Liver (tissue), 9 donors: ENCODE results near the gene AJAP1. TPM values are rescaled to one million over a fixed set of nuclear protein-coding genes. Genes with fewer than 3 reads are reported as not detected.

Experiments used
- DNase-seq: peaks from one replicate; pipeline ENCODE4 v3.0.0-alpha.2; 2017; ENCODE audit warnings: low spot score
- H3K27ac ChIP-seq, 2 donors: one replicate each; pipeline ENCODE4 v1.7.0; 2013; ENCODE audit warnings: inconsistent platforms in 2 of 2, low read length in 2 of 2, control low read depth in 1 of 2, low read depth in 1 of 2, mild to moderate bottlenecking in 1 of 2
- H3K27me3 ChIP-seq, 4 donors: one replicate each; pipeline versions ENCODE4 v1.6.1 to v1.7.0; 2013; ENCODE audit warnings: low read length in 3 of 4, inconsistent platforms in 1 of 4, mild to moderate bottlenecking in 1 of 4, moderate library complexity in 1 of 4; ENCODE audit not compliant: control insufficient read depth in 4 of 4, insufficient read depth in 4 of 4
- H3K36me3 ChIP-seq, 4 donors: one replicate each; pipeline versions ENCODE4 v1.6.1 to v1.7.0; 2013; ENCODE audit warnings: low read length in 3 of 4, mild to moderate bottlenecking in 3 of 4, low read depth in 1 of 4, moderate library complexity in 1 of 4; ENCODE audit not compliant: control insufficient read depth in 4 of 4, insufficient read depth in 3 of 4
- H3K4me1 ChIP-seq, 4 donors: one replicate each; pipeline versions ENCODE4 v1.6.1 to v1.7.0; 2013; ENCODE audit warnings: low read length in 3 of 4, mild to moderate bottlenecking in 3 of 4, moderate library complexity in 1 of 4; ENCODE audit not compliant: control insufficient read depth in 4 of 4, insufficient read depth in 4 of 4
- H3K4me3 ChIP-seq, 3 donors: one replicate each; pipeline versions ENCODE4 v1.6.1 to v1.7.0; 2013; ENCODE audit warnings: low read length in 3 of 3, control low read depth in 1 of 3, low read depth in 1 of 3, mild to moderate bottlenecking in 1 of 3
- H3K9ac ChIP-seq, 2 donors: one replicate each; pipeline ENCODE4 v1.7.0; 2013; ENCODE audit warnings: low read length in 2 of 2, mild to moderate bottlenecking in 2 of 2, moderate library complexity in 2 of 2, control low read depth in 1 of 2, low read depth in 1 of 2
- H3K9me3 ChIP-seq, 4 donors: one replicate each; pipeline versions ENCODE4 v1.6.1 to v1.7.0; 2013; ENCODE audit warnings: low read length in 3 of 4; ENCODE audit not compliant: control insufficient read depth in 4 of 4
- EGR1 ChIP-seq, 2 donors: IDR thresholded peaks; 2 replicates each; pipeline ENCODE4 v1.6.1; 2016 to 2018; ENCODE audit warnings: antibody characterized with exemption in 2 of 2, low read depth in 2 of 2
- FOXA1 ChIP-seq: IDR thresholded peaks from 2 replicates; pipeline ENCODE4 v1.6.1; 2016; ENCODE audit warnings: antibody characterized with exemption
- FOXA2 ChIP-seq: IDR thresholded peaks from 2 replicates; pipeline ENCODE4 v1.6.1; 2016; ENCODE audit warnings: antibody characterized with exemption
- GABPA ChIP-seq, 2 donors: IDR thresholded peaks in 1 of 2; conservative IDR thresholded peaks in 1 of 2; 2 replicates each; pipeline ENCODE4 v1.6.1; 2016; ENCODE audit warnings: antibody characterized with exemption in 2 of 2, mild to moderate bottlenecking in 1 of 2, moderate library complexity in 1 of 2
- HNF4A ChIP-seq, 2 donors: conservative IDR thresholded peaks; 2 replicates each; pipeline ENCODE4 v1.6.1; 2016; ENCODE audit warnings: antibody characterized with exemption in 2 of 2, mild to moderate bottlenecking in 2 of 2
- HNF4G ChIP-seq: IDR thresholded peaks from 2 replicates; pipeline ENCODE4 v1.6.1; 2016; ENCODE audit warnings: antibody characterized with exemption
- JUND ChIP-seq, 2 donors: IDR thresholded peaks; 2 replicates each; pipeline ENCODE4 v1.6.1; 2016; ENCODE audit warnings: antibody characterized with exemption in 2 of 2
- NR2F2 ChIP-seq: IDR thresholded peaks from 2 replicates; pipeline ENCODE4 v1.6.1; 2016; ENCODE audit warnings: antibody characterized with exemption
- RAD21 ChIP-seq, 2 donors: IDR thresholded peaks; 2 replicates each; pipeline ENCODE4 v1.6.1; 2016; ENCODE audit warnings: antibody characterized with exemption in 2 of 2, mild to moderate bottlenecking in 2 of 2
- RXRA ChIP-seq, 2 donors: IDR thresholded peaks; 2 replicates each; pipeline ENCODE4 v1.6.1; 2017 to 2018; ENCODE audit warnings: antibody characterized with exemption in 2 of 2, mild to moderate bottlenecking in 1 of 2
- TAF1 ChIP-seq: conservative IDR thresholded peaks from 2 replicates; pipeline ENCODE4 v1.6.1; 2016; ENCODE audit warnings: antibody characterized with exemption, mild to moderate bottlenecking
- YY1 ChIP-seq: IDR thresholded peaks from 2 replicates; pipeline ENCODE4 v1.6.1; 2016; ENCODE audit warnings: antibody characterized with exemption, mild to moderate bottlenecking
- WGBS: extraction: QIAGEN DNeasy Blood & Tissue Kit; methylation state at CpG from one replicate; pipeline ENCODE4 v1.1.7; 2013; 5-methylcytosine and 5-hydroxymethylcytosine counted together
- polyA plus RNA-seq, 2 donors: library from polyadenylated mRNA; stranded (reverse) in 1 of 2; unstranded in 1 of 2; fragments of 200-250 nt in 1 of 2; fragments of >200 nt in 1 of 2; fragmentation: Nextera tagmentation in 1 of 2; extraction: Ambion mirVana in 1 of 2; gene quantifications; one replicate each; pipeline versions ENCODE4 v1.2.1 to v1.2.3, GENCODE V29; 2013 to 2015
- total RNA-seq, 2 donors: library from RNA; depleted of rRNA; stranded (reverse); fragments of >200 nt; gene quantifications; one replicate each; pipeline ENCODE4 v1.2.3, GENCODE V29; 2014
- TF ChIP-seq, protein P1 (sequence below): IDR thresholded peaks from 2 replicates; pipeline ENCODE4 v1.6.1; 2016; ENCODE audit warnings: antibody characterized with exemption
- TF ChIP-seq, protein P2 (sequence below): IDR thresholded peaks from 2 replicates; pipeline ENCODE4 v1.6.1; 2016; ENCODE audit warnings: antibody characterized with exemption
- TF ChIP-seq, protein P3 (sequence below): IDR thresholded peaks from 2 replicates; pipeline ENCODE4 v1.6.1; 2016; ENCODE audit warnings: antibody characterized with exemption
- TF ChIP-seq, protein P4 (sequence below): IDR thresholded peaks from 2 replicates; pipeline ENCODE4 v1.6.1; 2016; ENCODE audit warnings: antibody characterized with exemption, mild to moderate bottlenecking
- donor health status: healthy.
- donor health status: healthy.
- donor health status: healthy.
- donor health status: healthy.
- donor health status: healthy.

Gene AJAP1
- total and polyA plus RNA-seq, 4 donors = under 0.01 to 0.21 (median 0.08) TPM; not detected in 1

DNA sequence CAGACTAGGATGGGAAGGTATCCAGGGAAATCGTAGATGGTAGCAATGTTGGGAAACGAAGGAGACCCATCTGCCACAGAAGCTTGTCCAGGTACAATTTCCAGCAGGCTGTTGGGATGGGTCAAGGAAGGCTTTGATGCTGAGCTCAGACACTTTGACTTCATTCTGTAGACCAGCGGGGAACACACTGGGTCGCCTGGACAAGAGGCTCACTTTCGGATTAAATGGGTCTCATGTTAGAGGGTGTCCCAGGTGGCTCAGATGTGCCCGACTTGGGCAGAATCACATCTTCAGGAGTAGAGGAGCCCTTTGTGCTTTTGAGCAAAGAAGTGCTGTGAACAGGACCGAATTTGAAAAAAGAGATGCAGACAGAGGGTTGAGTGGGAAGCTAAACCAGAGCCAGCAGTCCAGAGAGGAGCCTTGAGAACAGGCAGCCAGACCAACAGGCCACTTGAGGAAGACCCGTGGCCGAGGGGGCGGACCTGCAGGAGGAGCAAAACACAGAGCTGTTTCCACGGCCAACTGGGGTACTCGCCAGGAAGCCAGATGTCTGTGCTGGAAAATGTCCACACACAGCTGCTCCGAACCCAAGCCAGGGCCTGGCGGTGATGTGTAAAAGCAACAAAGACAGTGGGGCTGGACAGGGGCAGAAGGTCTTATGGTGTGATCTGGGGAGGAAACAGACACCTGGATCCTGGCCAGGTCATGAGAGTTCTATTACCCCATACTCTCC lies 146.9 kb downstream of the AJAP1 start:
- Histone ChIP-seq H3K27ac (no peak overlapping the region), H3K9me3 (peaks cover 0 to 2% (median 0%) of the 10 kb centered on the region in 4 donors), H3K27me3 (peaks cover 0 to 3% (median 0%) of the 10 kb centered on the region in 4 donors), H3K9ac (no peak overlapping the region), H3K4me3 (no peak overlapping the region), H3K4me1 (no peaks in the 10 kb centered on the region), H3K36me3 (no peaks in the 10 kb centered on the region)
- no peak for TF ChIP-seq GABPA (IDR thresholded peaks at IDR 0.05 in 1 of 2, conservative IDR thresholded peaks at IDR 0.05 in 1 of 2)
- no peak for TF ChIP-seq EGR1 (IDR thresholded peaks at IDR 0.05; ENCODE audit: low read depth in 2 of 2)
- TF ChIP-seq HNF4A (conservative IDR thresholded peaks at IDR 0.05) = no peak
- TF ChIP-seq, protein P1, sequence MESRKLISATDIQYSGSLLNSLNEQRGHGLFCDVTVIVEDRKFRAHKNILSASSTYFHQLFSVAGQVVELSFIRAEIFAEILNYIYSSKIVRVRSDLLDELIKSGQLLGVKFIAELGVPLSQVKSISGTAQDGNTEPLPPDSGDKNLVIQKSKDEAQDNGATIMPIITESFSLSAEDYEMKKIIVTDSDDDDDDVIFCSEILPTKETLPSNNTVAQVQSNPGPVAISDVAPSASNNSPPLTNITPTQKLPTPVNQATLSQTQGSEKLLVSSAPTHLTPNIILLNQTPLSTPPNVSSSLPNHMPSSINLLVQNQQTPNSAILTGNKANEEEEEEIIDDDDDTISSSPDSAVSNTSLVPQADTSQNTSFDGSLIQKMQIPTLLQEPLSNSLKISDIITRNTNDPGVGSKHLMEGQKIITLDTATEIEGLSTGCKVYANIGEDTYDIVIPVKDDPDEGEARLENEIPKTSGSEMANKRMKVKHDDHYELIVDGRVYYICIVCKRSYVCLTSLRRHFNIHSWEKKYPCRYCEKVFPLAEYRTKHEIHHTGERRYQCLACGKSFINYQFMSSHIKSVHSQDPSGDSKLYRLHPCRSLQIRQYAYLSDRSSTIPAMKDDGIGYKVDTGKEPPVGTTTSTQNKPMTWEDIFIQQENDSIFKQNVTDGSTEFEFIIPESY = no peak
- TF ChIP-seq, protein P2, sequence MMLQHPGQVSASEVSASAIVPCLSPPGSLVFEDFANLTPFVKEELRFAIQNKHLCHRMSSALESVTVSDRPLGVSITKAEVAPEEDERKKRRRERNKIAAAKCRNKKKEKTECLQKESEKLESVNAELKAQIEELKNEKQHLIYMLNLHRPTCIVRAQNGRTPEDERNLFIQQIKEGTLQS = no peak
- TF ChIP-seq YY1 = no peak
- 73% methylated on average over 14 of the region's 14 CpGs for WGBS
- no peak for DNase-seq

DNA sequence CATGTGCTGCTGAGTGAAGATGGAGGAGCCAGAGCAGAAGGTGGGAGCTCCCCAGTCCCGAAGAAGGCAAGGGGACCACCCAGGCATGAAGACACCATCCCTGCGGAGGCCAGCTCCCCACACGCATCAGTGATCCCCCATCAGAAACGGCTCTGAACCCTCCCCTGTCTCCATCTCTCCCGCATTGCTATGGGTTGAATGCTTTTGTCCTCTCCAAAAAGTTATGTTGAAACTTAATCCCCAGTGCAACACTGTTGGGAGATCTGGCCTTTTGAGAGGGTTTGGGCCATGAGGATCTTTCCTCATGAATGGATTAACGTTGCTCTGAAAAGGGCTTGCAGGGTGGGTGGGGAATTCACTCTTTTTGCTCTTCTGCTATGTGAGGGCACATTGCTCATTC lies 147.6 kb downstream of the AJAP1 start:
- 75% methylated on average over 6 of the region's 6 CpGs for WGBS
- no peaks in the 10 kb centered on the region for H3K36me3 ChIP-seq
- DNase-seq = no peak
- H3K27me3 ChIP-seq = peaks cover 0 to 3% (median 0%) of the 10 kb centered on the region in 4 donors
- H3K4me3 ChIP-seq = no peak overlapping the region
- H3K4me1 ChIP-seq = no peaks in the 10 kb centered on the region
- no peak for TF ChIP-seq NR2F2
- no peak for TF ChIP-seq YY1
- TF ChIP-seq, protein P3, sequence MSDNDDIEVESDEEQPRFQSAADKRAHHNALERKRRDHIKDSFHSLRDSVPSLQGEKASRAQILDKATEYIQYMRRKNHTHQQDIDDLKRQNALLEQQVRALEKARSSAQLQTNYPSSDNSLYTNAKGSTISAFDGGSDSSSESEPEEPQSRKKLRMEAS = no peak
- no peak for TF ChIP-seq GABPA (IDR thresholded peaks at IDR 0.05 in 1 of 2, conservative IDR thresholded peaks at IDR 0.05 in 1 of 2)
- no peak for TF ChIP-seq FOXA2
- no peak for TF ChIP-seq RAD21 (IDR thresholded peaks at IDR 0.05)
- TF ChIP-seq, protein P1 = no peak
- no peak for TF ChIP-seq FOXA1
- TF ChIP-seq, protein P2 = no peak
- no peak for TF ChIP-seq TAF1
- no peak for TF ChIP-seq HNF4G
- TF ChIP-seq JUND (IDR thresholded peaks at IDR 0.05) = no peak
- TF ChIP-seq, protein P4, sequence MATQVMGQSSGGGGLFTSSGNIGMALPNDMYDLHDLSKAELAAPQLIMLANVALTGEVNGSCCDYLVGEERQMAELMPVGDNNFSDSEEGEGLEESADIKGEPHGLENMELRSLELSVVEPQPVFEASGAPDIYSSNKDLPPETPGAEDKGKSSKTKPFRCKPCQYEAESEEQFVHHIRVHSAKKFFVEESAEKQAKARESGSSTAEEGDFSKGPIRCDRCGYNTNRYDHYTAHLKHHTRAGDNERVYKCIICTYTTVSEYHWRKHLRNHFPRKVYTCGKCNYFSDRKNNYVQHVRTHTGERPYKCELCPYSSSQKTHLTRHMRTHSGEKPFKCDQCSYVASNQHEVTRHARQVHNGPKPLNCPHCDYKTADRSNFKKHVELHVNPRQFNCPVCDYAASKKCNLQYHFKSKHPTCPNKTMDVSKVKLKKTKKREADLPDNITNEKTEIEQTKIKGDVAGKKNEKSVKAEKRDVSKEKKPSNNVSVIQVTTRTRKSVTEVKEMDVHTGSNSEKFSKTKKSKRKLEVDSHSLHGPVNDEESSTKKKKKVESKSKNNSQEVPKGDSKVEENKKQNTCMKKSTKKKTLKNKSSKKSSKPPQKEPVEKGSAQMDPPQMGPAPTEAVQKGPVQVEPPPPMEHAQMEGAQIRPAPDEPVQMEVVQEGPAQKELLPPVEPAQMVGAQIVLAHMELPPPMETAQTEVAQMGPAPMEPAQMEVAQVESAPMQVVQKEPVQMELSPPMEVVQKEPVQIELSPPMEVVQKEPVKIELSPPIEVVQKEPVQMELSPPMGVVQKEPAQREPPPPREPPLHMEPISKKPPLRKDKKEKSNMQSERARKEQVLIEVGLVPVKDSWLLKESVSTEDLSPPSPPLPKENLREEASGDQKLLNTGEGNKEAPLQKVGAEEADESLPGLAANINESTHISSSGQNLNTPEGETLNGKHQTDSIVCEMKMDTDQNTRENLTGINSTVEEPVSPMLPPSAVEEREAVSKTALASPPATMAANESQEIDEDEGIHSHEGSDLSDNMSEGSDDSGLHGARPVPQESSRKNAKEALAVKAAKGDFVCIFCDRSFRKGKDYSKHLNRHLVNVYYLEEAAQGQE = no peak
- no peak for TF ChIP-seq RXRA (IDR thresholded peaks at IDR 0.05)
- H3K9me3 ChIP-seq = peaks cover 0 to 2% (median 0%) of the 10 kb centered on the region in 4 donors
- H3K9ac ChIP-seq = no peak overlapping the region
- H3K27ac ChIP-seq = no peak overlapping the region
